ENCODE results near the gene CCS. TPM values are rescaled to one million over a fixed set of nuclear protein-coding genes. Genes with fewer than 3 reads are reported as not detected.

Gene CCS
- total RNA-seq, 4 donors from 2014 or later: 30.6 to 70.1 (median 47.2) TPM

DNA sequence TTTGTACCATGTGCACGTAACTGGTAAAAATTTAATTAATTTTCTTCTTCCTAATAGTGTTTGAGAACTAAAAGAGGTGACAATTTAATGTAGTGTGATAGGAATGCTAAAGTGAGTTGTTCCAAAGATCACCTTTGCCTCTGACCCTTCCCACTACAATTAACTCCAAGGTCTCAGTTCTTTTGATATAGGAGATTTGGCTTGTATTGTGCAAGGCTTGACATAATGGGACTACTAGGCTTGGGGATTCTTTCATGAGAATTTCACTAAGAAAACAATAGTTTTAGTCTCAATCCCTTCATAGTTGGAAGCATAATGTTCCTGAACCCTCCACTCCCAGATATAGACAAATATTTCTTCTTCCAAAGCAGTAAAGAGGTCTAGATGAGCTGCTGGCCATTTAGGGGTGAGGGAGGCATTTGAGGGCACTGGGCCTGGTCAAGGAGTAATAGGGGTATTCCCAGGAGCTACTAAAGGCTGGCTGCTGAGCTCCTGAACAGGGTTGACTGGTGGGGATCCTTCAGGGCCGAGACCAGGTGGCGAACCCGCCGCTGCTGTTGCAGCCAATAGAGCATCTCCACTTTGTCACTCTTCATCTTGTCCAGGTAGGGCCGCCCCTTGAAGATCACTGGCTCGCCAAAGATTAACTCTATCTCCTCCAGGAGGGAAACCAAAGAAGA, 2.8 kb upstream of the CCS start:
- Histone ChIP-seq H3K27ac (no peak overlapping the region), H3K4me1 (peaks cover 3 to 28% (median 13%) of the 10 kb centered on the region in 4 donors), H3K4me3 (no peak overlapping the region), H3K27me3 (no peaks in the 10 kb centered on the region), H3K9me3 (no peaks in the 10 kb centered on the region), H3K36me3 (no peaks in the 10 kb centered on the region)
- no peak for DNase-seq
- TF ChIP-seq CTCF (IDR thresholded peaks at IDR 0.05) (no peak), POLR2A (IDR thresholded peaks at IDR 0.05) (no peak)

GRCh38 chr11:66591175-66591574, 1.8 kb upstream of the CCS start:
- H3K4me3 ChIP-seq: no peak overlapping the region
- no peak for DNase-seq
- no peak overlapping the region for H3K27ac ChIP-seq
- H3K4me1 ChIP-seq: peaks cover 3 to 38% (median 19%) of the 10 kb centered on the region in 4 donors
- no peak for TF ChIP-seq CTCF (IDR thresholded peaks at IDR 0.05)
- no peak for TF ChIP-seq POLR2A (IDR thresholded peaks at IDR 0.05)
- H3K27me3 ChIP-seq: no peaks in the 10 kb centered on the region
- H3K9me3 ChIP-seq: no peaks in the 10 kb centered on the region
- H3K36me3 ChIP-seq: no peaks in the 10 kb centered on the region

DNA sequence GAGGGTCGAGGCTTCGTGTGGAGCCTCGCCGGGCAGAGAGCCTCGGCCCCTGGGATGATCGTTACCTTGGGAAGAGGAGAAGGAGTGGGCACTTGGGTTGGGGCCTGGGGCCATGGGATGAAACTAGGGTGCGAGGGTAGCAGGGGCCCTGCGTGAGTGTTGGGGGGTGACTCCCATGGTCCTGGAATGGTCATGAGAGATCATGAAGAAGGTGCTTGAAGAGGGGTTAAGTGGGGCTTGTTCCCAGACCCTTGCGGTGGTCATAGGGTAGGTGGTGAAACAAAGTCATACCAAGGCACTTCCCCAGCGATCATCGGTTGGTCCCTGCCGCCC, 284 bp downstream of the CCS start:
- H3K4me3 ChIP-seq: peak overlapping the region; percentile 49 to 71 (median 57)
- H3K27me3 ChIP-seq: no peaks in the 10 kb centered on the region
- H3K9me3 ChIP-seq: no peaks in the 10 kb centered on the region
- peaks cover 3 to 38% (median 19%) of the 10 kb centered on the region in 4 donors for H3K4me1 ChIP-seq
- H3K27ac ChIP-seq: peak overlapping the region; percentile 68 to 87 (median 82)
- no peak for TF ChIP-seq CTCF (IDR thresholded peaks at IDR 0.05)
- no peak for TF ChIP-seq POLR2A (IDR thresholded peaks at IDR 0.05)
- H3K36me3 ChIP-seq: no peaks in the 10 kb centered on the region
- no peak for DNase-seq

GRCh38 chr11:66593650-66594049, 665 bp downstream of the CCS start:
- peak overlapping the region; percentile 49 to 71 (median 57) for H3K4me3 ChIP-seq
- peak overlapping the region; percentile 68 to 87 (median 82) for H3K27ac ChIP-seq
- H3K27me3 ChIP-seq: no peaks in the 10 kb centered on the region
- no peaks in the 10 kb centered on the region for H3K36me3 ChIP-seq
- H3K4me1 ChIP-seq: peaks cover 3 to 38% (median 19%) of the 10 kb centered on the region in 4 donors
- no peak for DNase-seq
- H3K9me3 ChIP-seq: no peaks in the 10 kb centered on the region
- TF ChIP-seq POLR2A (IDR thresholded peaks at IDR 0.05): no peak
- no peak for TF ChIP-seq CTCF (IDR thresholded peaks at IDR 0.05)

DNA sequence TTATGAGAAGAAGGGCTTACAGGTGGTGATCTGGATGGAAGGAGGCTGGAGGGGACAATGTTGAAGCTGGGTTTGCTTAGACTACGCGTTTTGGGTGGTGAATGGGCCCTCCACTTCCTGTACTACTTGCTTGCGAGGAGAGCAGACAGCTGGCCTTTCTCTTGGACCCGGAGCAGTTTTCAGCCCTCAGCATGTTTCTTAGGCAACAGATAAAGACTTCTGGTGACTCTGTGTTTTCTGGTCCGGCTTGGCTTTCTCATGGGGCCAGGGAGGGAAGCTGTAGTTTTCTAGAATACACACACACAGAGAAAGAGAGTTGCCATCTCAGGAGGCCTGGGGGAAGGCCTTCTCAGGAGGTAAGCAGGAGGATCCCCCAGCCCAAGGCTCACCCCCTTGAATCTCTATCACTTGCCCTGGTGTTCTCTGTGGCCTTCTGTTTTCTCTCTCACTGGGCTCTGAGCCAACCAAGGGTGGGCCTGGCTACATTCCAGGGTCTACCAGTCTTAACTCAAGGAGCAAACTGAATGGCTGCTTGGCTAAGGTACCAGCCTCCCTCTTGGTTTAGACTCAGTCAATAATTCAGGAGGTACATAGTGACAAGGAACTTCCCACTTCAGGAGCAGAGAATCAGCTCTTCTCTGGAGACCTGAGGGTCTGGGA, 2.4 kb downstream of the CCS start:
- peaks cover 3 to 38% (median 19%) of the 10 kb centered on the region in 4 donors for H3K4me1 ChIP-seq
- TF ChIP-seq POLR2A (IDR thresholded peaks at IDR 0.05) (no peak), CTCF (IDR thresholded peaks at IDR 0.05) (no peak)
- H3K27ac ChIP-seq: peak overlapping the region; percentile 13 to 67 (median 56)
- peak in 2 of 3 donors; percentile 36 to 54 for DNase-seq
- peaks cover 0 to 16% (median 0%) of the 10 kb centered on the region in 3 donors for H3K36me3 ChIP-seq
- no peaks in the 10 kb centered on the region for H3K9me3 ChIP-seq
- no peaks in the 10 kb centered on the region for H3K27me3 ChIP-seq
- peak overlapping the region in 1 of 4 donors; percentile 4 for H3K4me3 ChIP-seq

All from Peyer's patch (tissue), 4 donors.